ENCODE data around the gene FAM3B.
A peak's percentile ranks its signal among the peaks of the same experiment; 100 is the strongest.
"Not testable (repeated sequence)": the region's sequence is repeated elsewhere in the genome, so short reads cannot be mapped to it uniquely, and the experiment has no call there.

Gene FAM3B

DNA sequence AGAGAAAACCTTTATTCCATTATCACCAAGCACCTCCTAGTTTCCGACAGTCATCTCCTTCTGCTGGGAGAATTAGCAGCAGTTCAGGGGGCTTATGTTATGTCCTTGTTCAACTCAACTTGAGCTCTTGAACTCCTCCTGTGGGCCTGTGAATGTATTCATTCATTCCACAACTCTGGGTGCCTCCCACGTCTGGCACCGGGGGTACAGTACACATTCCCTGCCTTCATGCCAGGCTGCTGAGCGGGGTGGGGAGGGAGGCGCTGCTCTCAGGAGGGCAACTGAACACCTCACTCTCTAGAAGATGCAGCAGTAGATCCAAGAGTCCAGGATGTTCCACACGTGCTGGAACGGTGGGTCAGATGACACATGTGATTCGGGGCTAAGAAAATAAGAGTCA is 40.9 kb downstream of the FAM3B start:
- no peak for DNase-seq

DNA sequence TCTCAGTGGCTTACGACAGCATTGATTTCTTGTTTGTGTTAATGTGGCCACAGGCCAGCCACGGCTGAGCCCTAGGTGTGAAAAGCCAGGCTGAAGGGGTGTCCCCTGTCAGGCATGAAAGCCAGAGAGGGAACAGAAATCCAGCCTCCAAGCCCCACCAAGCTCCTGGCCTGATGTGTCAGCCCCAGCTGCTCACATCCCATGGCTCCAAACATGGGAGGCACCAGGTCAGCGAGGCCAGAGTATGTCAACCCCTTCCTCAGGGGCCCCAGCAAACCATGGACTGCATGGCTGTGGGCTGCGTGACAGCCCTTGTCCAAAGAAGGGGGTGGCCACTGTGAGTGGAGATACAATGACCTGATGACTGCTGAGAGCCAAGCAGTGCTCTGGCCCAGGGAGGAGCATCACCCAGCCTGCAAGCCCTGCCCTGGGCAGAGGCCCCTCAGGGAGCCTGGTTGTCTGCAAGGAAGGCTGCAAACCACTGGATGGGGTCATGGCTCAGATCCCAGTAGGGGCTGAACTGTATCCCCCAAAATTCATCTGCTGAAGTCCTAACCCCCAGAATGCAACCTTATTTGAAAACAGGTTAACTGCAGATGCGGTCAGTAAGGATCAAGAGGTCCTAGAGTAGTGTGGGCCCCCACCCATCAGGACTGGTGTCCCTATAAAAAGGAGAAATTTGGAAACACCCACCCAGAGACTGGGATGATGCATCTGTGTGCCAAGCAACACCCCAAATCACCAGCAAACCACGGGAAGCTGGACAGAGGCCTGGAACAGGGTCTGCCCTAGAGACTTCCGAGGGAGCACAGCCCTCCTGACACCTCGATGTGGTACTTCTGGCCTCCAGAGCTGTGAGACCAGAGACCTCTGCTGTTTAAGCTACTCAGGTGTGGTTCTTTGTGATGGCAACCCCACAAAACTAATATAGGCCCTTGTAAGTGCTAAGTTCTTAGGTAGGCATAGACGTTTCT is 41.9 kb downstream of the FAM3B start:
- DNase-seq, result no peak

DNA sequence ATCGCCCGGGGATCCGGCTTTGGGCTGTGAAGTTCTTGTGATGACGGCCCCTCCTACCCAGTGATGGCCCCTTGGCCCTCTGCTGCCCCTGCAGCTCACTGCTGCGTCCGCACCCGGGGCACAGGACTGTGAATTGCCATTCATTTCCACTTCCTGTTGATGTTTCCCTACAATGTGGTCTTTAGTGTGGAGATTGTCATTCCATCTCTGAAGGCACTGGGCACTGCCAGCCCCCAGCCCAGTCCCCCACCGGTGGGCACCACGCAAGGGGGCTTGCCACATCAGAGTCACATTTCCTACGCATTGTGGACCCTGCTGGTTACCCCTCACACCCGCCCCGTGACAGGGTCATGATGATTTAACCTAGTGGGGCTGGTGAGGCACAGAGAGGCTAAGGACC is 42.7 kb downstream of the FAM3B start:
- DNase-seq, result no peak

DNA sequence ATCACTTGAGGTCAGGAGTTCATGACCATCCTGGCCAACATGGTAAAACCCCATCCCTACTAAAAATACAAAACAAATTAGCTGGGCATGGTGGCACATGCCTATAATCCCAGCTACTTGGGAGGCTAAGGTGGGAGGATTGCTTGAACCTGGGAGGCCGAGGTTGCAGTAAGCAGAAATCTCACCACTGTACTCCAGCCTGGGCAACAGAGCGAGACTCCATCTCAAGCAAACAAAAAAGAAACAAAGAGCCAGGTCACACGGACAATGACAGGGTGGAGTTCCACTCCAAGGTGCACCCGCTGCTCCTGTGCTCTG is 43.1 kb downstream of the FAM3B start:
- DNase-seq, result not testable (repeated sequence)

DNA sequence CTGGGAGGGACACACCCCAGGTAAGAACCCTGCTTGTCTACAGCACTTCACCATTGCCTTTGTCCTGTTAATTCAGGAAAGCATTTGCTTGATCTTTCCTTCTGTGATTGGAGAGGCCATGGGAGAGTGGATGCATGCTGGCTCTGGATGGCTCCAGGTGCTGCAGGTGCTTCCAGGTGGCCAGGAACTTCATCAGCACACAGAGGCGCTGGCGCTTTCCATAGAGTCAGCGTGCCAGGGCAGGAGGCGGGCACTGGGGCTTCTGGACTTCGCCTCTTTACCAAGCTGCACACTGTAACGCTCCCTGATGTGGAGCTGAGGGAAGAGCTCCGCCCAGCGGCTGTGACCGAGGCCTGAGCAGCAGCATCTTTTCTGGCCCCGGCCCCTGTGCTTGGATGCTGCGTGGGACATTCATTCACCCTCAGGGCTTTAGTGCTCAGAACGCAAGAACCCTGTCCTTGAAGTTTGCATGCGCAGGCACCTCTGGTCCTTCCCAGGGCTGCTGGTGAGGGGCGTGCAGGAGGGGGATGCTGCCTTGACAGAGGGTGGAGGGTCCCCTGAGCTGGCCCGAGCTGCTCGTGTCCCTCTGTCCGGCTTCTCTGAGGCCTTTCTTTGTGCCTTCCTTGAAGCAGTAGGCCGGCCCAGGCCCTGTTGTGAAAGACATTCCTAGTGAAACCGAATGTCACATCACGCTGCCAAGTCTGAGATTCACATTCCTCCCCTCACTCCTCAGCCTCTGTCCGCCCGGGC is 43.6 kb downstream of the FAM3B start:
- DNase-seq, result no peak

DNA sequence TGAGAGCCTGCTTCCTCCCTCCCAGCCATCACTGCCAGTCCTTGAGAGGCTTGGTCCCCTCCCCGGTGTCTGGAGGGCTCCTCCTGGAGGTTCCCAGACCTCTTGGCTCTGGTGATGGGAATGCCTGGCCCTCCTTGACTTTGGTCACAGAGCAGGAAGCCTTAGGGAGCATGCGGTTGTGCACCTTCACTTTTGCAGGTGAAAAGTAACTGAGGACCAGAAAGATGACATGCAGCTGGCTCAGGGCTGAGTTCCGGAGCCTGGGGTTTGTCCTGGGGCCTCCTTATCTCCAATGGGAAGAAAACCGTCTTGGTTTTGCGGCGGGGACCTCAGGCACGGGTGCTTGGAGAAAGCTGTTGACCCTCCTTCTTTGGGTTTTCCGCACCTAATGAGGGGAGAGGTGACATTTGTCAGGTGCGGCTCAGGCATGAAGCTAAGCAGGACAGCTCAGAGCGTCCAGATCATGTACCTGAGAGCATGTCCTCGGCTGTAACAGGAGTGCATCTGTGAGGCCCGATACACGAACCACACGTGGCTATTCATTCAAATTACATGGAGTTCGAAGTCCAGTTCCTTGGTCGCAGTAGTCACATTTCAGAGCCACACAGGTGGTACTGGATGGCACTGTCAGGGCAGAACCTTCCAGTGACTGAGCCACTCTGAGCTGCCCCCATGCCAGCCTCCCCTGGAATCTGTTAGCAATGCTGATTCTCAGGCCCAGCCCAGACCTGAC is 44.6 kb downstream of the FAM3B start:
- no peak for DNase-seq

DNA sequence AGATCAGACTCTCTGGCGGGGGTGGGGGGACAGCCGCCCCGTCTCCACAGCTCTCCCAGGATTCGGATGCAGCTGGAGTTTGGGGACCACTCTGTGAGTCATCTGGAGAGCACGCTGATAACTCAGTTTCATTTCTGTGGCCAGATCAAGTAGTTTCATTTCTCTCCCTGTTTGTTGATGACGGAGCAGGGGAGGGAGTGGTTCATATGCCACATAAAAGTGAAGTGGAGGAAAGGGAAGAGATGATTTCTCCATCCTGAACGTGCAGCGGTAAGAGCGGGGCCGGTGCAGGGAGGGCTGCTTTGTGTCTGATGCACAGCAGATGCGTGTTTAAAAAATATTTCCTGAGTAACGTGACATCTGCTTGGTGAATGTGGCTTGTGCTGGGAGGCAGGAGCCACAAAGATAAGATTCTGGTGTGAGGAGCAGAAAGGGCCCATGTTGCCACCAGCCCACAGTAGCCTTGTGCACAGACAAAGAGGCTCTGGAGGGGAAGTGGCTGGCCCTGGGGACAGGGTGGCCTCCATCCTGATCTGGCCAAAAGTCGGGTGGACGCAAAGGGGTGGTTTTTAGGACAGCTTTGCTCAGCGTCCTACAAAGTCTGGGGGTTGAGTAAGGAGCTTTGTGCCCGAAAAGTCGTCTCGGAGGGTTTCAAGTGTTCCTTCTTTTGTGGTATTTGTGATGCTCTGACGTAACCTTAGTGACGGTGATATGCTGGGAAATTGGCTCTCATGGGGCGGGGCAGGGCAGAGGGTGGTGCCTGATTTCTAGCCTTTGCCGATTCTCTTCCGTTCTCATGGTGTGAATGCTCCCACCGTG is 45.4 kb downstream of the FAM3B start, which contains the start of gene MX2:
Gene MX2 (plus strand): TSS at position 242 of the 819 bp plus-strand sequence. CDS start 14,880 bp downstream, outside the sequence.
- DNase-seq, result peak; percentile 97

DNA sequence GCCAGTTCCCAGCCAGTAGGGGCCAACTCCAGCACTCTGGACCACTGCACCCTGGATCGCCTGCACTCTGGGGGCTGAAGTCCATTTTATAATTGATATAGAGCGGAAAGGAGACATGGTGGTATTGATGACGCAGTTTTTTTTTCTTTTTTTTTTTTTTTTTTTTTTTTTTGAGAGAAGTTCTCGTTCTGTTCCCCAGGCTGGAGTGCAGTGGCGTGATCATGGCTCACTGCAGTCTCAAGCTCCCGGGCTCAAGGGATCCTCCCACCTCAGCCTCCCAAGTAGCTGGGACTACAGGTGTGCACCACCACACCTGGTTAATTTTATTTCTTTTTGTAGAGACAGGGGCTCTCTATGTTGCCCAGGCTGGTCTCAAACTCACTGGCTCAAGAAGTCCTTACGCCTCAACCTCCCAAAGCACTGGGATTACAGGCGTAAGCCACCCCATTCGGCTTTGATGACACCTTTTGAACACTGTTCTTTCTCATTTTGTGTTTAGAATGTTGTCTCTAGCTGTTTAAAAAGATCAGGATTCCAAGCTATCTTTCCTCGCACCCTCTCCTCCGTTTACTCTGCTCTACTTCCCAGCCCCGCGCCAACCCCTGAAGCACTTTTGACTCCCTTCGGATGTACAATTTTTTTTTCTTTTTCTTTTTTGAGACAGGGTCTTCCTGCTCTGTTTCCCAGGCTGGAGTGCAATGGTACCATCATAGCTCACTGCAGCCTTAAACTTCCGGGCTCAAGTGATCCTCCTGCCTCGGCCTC is 46.2 kb downstream of the FAM3B start:
- DNase-seq, result no peak

DNA sequence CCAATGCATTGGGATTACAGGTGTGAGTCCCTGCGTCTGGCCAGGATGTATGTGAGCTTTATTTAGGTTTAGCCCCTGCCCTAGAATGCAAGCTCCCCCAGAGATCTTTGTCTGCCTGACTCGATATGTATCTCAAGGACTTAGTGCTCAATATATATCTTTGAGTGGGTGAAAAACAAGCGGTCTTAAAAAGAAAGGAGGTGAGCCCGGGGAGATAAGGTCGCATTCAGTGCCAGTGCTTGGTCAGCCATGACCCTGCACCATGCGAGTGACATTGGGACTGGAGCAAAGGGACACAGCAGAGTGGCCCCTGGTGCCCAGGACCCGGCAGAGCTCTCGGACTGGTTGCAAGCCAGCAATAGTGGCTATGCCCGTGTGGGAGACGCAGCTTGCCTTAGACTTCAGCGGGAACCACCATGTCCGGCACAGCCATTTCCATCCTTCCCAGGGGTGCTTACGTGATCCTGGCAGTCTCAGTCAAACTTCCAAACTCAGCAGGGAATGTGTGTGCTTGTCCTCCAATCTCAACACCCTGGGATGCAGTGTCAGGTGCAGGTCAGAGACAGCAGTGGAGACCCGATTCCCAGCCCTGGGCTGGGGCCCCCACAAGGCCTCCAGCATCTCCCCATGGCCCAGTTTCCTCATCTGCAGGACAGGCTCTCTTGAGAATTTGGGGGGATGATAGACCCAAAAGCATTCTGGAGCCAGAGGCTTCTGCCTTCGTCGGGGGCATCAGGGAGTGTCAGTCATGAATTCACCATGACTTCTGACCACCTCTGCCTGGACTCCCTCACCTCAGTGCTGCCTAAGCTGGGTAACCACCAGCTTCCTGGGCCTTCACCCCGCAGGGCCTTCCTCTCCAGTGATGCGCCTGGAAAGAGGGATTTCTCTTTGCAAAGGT is 47.0 kb downstream of the FAM3B start:
- DNase-seq, result no peak

DNA sequence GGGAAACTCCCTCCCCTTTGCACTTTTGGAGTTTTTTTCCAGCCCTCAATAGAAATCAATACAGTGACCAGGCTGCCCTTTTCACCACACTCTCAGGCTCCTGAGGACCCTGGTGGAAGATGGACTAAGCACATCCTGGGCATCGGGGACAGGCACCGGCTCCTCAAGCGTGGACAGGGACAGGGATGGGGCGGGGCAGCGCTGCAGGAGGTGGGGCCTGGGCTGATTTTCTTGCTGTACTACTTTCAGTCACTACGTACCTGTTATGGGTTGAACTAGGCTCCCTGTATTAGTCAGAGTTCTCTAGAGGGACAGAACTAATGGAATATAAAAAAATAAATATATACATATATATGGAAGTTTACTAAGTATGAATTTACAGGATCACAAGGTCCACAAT is 47.7 kb downstream of the FAM3B start:
- DNase-seq, result no peak

DNA sequence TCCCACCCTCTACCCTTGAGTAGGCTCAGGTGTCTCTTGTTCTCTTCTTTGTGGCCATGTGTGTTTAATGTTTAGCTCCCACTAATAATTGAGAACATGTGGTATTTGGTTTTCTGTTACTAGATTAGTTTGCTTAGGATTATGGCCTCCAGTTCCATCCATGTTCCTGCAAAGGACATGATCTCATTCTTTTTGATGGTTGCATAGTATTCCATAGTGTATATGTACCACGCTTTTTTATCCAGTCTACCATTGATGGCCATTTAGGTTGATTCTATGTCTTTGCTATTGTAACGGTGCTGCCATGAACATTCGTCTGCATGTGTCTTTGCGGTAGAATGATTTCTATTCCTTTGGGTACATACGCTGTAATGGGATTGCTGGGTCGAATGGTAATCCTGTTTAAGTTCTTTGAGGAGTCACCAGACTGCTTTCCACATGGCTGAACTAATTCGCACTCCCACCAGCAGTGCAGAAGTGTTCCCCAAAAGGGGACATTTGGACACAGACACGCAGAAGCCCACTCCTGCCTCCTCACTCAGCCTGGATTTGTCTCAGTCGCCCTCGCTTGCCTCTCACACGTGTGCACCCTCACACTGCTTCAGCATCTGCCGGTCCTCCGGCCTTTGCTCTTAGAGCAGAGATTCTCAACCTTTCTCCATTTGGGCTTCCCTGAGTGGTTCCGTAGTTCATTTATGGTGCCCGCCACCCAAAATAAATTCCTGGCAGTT is 48.9 kb downstream of the FAM3B start:
- DNase-seq, result no peak

DNA sequence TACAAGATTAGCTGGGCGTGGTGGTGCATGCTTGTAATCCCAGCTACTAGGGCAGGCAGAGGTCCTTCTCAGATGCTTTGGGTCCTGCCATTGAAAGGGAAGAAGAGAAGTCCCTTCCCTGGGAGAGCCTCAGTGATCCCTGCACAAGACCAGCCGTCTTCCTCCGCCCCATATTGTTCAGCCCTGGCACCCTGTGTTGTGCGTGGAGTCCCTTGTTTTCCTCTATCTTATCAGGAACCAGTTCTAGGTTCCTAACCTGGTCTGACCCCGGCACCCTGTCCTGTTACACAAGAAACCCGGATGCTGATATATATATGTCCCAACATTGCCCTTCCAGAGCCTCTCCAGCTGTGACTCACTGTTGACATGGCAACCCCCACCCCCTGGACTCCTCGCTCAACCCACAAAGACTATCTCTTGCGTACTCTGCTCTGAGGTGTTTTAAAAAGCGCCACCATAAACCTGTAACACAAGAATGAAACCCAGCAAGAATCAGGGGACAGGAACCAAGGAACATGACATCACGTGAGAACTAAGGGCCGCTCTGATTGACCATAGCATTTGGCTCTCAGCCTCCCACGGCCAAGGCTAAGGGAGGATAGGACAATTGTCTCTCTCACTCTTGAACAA is 50.0 kb downstream of the FAM3B start:
- peak; percentile 99 for DNase-seq

DNA sequence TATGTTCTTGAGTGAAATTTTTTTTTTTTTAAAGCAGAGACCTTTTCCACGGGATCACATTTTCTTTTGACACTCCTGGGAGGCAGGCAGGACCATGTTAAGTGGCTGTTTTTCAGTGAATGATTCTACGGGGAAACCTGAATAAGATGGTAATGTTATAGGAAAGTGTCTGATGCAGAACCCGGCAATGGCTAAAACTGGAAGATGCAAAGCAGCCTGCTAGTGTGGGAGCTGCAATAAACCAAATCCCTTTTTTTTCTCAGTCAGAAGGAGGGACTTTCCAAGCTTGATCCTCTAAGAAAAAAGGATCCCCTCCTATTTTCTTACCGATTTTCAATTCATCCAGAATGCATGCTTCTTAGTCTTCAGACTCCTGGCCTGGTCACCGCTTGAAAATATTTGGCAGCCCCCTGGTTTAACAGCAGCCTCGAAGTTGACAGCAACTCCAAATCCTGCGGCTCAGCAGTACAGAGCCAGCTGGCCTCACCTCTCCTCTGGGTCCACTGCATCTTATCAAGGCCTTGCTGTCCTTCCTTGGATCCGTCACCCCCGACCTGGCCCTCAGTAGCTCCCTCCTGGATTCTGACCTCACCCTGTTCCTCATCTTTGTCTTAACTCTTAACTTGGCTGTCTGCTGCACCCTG is 50.8 kb downstream of the FAM3B start:
- no peak for DNase-seq

DNA sequence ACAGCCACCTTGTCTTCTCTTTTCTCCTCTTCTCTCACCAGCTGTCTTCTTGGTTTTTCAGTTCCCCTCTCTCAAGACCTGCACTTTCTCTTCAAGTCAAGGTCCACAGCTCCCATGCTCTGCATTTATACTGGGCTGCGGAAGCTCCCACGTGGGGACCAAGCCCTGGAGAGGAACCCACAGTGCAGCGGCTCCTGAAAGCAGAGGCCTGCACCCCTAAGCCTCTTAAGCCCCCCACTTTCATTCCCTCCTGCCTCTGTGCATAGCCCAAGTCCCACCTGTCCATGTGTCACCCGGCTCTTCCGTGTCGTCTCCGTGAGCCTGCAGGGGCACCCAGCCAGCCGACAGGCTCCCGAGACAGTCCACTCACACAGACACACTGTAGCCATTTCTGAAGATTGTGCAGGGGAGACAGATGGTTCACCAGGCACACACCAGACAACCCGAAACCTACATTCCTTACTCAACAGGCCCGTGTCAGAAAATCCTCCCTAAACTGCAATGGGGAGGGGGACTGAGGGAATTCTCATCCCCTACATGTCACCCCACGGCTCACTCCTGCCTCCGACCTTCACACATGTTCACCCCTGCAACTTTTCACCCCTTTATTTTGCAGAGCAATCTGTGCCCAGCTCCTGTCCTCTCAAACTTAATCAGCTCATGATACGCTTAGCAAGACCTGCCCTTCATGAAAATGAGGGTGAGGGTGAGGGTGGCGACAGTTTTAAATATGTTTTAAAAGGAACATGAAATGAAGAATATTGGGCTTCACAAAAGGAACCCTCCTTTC is 51.5 kb downstream of the FAM3B start:
- no peak for DNase-seq

DNA sequence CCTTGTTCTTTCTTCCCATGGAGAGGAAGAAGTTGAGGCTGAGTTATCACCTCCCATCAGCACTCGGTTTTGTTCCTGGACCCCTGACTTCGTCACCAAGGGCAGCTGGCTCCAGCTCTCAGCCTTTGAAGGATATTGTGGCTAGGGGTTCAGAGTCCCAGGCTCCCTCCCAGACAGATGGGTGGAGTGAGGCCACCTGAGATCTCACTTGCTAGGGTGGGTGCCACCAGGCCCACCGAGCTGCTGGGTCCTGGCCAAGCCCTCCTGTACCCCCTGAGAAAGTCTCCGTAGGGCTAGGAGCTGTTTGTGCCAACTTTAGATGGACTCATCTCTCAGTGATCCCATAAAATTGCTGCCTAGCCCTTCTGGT is 52.1 kb downstream of the FAM3B start:
- DNase-seq, result no peak

DNA sequence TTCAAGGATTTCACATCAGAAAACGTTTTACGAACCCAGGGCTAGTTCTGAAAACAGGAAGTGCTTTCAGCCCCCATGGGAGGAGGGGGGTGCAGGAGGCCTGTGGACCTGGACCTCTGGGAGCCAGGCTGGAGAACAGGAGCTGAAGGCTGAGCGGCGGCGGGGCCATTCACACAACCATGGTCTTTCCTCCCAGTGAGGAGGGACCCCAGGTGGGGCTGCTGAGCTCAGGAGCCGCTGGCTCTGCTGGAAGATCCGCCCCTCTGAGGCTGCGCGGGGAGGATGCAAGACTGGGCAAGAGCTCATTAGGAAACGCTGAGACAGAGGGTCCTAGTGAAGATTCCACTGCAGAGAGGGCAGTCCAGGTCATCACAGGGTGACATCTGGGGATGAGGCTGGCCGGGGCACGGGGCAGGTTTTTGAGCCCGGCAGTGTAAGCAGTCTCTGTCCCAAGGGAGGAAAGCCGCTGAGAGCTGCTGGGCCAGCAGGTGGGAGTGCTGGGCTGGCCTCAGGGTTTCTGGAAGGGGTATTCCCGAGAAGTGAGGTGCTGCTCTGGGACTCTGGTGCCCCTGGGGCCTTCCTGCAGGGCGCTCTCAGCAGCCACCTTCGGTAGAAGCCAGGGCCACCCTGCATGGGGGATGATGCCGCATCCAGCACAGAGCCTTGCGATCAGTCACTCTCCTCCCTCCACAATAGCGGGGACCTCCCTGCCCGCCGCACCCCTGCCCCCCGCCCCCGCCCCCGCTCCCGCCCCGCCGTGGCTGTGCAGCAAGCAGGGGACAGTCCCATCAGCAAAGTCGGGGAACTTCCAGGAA is 52.7 kb downstream of the FAM3B start:
- peak; percentile 35 for DNase-seq

Measured in GF-D8 (cell line).